ENCODE results near the gene SCAF1. TPM values are rescaled to one million over a fixed set of nuclear protein-coding genes. Genes with fewer than 3 reads are reported as not detected.

Gene SCAF1
- polyA plus RNA-seq, 2 of the 4 experiments (the other 2 are of a cell fraction), result 4.0 to 47.9 TPM

- ATAC-seq, result no peak
- no peak for FAIRE-seq
- WGBS (ENCODE audit: missing lambda C conversion rate), result 3% methylated on average over 18 of the region's 31 CpGs
- H3K4me1 ChIP-seq, result peaks cover 37% of the 10 kb centered on the region
- no peak for TF ChIP-seq FOSL2 (IDR thresholded peaks at IDR 0.05)
- no peak for TF ChIP-seq FOSL2 (CRISPR knock-in tag; IDR thresholded peaks at IDR 0.05)
- no peak for TF ChIP-seq JUNB (IDR thresholded peaks at IDR 0.05)
- no peak for TF ChIP-seq TP53 (CRISPR knock-in tag; IDR thresholded peaks at IDR 0.05)
- no peak for TF ChIP-seq FOXS1 (CRISPR knock-in tag; IDR thresholded peaks at IDR 0.05)
- no peak for TF ChIP-seq REST (IDR thresholded peaks at IDR 0.05)
- no peak for TF ChIP-seq RAD21 (conservative IDR thresholded peaks at IDR 0.05 in 1 of 2, IDR thresholded peaks at IDR 0.05 in 1 of 2)
- TF ChIP-seq ESRRA (IDR thresholded peaks at IDR 0.05; ENCODE audit: borderline replicate concordance, low read length), result no peak
- TF ChIP-seq MAFK (IDR thresholded peaks at IDR 0.05; ENCODE audit: partially characterized antibody), result no peak
- no peak for TF ChIP-seq SREBF2 (IDR thresholded peaks at IDR 0.05)
- TF ChIP-seq MAX (IDR thresholded peaks at IDR 0.05), result 0 out of 2 replicates have a peak, but pooled peaks have one; percentile 6
- TF ChIP-seq PHF8 (IDR thresholded peaks at IDR 0.05; ENCODE audit: borderline replicate concordance, low read depth), result peak; percentile 27; the same call in 1 of the 2 replicates
- TF ChIP-seq MYC (IDR thresholded peaks at IDR 0.05; ENCODE audit: borderline replicate concordance, low read length), result no peak
- TF ChIP-seq ZC3H11A (IDR thresholded peaks at IDR 0.05), result no peak
- TF ChIP-seq POLR2A (IDR thresholded peaks at IDR 0.05; ENCODE audit: low read length), result peak; percentile 22
- TF ChIP-seq TFCP2L1 (CRISPR knock-in tag; IDR thresholded peaks at IDR 0.05), result peak; percentile 33; the same call in 1 of the 2 replicates
- TF ChIP-seq PBX3 (IDR thresholded peaks at IDR 0.05), result no peak
- no peak for TF ChIP-seq SMC3 (IDR thresholded peaks at IDR 0.05)
- TF ChIP-seq CTCF (IDR thresholded peaks at IDR 0.05), result no peak
- no peak for TF ChIP-seq HMGXB4 (CRISPR knock-in tag; IDR thresholded peaks at IDR 0.05; ENCODE audit: borderline replicate concordance)
- no peak for TF ChIP-seq CHD4 (IDR thresholded peaks at IDR 0.05; ENCODE audit: borderline replicate concordance)
- ChIA-PET POLR2A (interaction anchor here (0.5 to 3.9 kb wide), 18 partner anchors 8 to 237 kb away, joined by 3 to 48 read pairs (median 7); partner anchors contain the start of genes AKT1S1, ALDH16A1, BCL2L12 and IRF3), CTCF (interaction anchor here (0.7 to 12.4 kb wide), 12 partner anchors 14 to 93 kb away, joined by 3 to 134 read pairs (median 4); partner anchors contain the start of genes BCL2L12, IRF3 and PRMT1)
- peak overlapping the region; percentile 97 for H3K4me2 ChIP-seq
- peak overlapping the region; percentile 93 to 94 for H3K27ac ChIP-seq
- peak overlapping the region; percentile 72 for H3K4me3 ChIP-seq
- DNase-seq (ENCODE audit: low read depth in 1 of 2, low spot score in 1 of 2), result no peak
- H3K9me3 ChIP-seq, result no peaks in the 10 kb centered on the region
These were observed 2.5 kb upstream of the SCAF1 start for GRCh38 chr19:49639401-49640112.
